ENCODE measurements around the gene ZNF837. TPM values are rescaled to one million over a fixed set of nuclear protein-coding genes. Genes with fewer than 3 reads are reported as not detected.

ZNF837 gene
- total RNA-seq, 1 donor from 2014 or later = 3.6 TPM

DNA sequence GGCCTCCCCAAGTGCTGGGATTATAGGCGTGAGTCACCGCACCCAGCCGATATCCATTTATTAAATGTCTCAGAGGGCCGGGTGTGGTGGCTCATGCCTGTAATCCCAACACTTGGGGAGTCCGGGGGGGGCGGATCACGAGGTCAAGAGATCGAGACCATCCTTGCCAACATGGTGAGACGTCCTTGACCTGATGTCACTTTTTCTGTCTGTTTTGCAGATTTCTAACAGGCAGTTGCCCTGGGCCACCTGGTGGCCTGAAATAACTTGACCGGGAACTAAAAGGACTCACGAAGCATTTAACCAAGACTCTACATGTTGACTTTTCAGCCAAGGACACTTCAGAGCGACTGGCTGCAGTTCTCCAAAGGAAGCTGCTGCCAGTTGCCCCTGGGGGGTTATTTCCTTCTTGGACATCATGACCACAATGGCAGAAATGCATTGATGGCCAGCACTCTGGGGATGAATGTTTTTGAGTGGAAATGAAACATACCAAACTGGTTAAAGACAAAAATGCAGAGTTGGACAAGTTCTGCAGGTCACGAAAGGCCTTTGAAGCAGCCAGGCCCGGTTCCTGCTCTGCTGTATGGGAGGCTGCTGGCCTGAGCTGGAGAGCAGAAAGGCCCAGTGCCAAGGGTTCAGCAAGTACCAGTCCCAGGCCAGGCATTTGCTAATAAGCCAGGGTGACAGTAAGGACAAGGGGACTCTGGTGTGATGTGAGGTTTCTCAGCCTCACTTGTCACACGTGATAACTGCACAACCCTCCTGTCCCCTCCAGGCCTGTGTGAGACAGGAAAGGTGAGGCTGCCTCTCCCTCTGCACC is 8.3 kb downstream of the ZNF837 start:
- no peak for DNase-seq (ENCODE audit: low spot score)

DNA sequence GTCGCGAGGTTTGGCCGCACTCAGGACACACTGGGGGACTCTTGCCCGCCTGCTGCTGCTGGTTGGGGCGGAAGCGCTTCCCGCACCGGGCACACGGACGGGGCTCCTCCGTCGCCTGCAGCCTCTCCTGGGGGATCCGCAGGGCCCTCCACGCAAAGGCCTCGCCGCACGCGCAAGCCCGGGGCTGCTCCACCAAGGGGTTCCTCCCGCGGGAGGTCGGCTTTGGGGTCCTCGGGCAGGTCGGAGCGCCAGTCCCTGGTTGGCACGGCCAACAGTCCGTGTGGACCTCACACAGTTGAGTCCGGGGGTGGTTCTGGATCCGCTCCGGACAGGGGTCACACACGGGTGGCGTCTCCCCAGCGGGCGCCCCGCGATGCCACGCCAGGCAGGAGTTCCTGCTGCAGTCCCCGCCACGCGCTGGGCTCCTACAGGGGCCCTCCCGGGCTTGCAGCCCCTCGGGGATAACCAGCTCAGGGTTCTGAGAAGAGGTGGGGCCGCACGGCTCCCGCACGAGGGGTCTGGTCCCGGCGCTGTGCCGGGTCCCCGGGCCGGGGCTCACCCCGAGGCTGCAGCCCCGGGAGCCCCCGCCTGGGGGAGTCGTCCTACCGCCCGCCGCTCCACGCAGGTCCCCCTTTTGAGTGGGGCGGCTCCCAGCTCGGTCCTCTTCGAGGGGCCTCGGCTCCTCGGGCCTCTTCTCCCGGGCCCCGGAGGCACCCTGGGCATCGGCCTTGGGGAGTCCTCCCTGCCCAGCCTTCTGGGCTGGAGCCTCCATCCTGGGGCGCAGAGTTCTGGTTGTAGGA is 12.1 kb downstream of the ZNF837 start:
- no peak for DNase-seq (ENCODE audit: low spot score)

DNA sequence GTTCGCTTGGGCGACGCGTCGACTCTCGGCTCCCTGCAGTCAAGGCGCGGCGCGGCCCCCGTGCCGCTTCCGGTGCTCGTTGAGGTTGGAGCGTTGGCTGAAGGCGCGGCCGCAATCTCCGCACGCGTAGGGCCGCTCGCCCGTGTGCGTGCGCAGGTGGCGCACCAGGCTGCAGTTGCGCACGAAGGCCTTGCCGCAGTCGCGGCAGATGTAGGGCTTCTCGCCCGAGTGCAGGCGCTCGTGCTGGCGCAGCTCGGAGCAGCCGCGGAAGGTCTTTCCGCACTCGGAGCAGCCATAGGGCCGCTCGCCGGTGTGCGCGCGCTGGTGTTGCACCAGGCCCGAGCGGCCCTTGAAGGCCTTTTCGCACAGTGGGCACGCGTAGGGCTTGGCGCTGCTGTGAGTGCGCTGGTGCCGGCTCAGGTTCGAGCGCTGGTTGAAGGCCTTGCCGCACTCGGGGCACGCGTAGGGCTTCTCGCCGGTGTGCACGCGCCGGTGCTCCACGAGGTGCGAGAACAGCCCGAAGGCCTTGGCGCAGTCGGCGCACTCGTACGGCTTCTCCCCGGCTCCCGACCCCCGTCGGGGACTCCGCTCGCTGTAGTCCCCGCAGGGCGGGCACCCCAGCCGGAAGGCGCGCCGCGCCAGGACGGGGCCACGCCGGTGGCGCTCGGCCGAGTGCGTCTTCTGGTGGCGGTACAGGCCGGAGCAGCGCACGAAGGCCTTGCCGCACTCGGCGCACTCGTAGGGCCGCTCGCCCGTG is 13.0 kb downstream of the ZNF837 start:
- no peak for DNase-seq (ENCODE audit: low spot score)

DNA sequence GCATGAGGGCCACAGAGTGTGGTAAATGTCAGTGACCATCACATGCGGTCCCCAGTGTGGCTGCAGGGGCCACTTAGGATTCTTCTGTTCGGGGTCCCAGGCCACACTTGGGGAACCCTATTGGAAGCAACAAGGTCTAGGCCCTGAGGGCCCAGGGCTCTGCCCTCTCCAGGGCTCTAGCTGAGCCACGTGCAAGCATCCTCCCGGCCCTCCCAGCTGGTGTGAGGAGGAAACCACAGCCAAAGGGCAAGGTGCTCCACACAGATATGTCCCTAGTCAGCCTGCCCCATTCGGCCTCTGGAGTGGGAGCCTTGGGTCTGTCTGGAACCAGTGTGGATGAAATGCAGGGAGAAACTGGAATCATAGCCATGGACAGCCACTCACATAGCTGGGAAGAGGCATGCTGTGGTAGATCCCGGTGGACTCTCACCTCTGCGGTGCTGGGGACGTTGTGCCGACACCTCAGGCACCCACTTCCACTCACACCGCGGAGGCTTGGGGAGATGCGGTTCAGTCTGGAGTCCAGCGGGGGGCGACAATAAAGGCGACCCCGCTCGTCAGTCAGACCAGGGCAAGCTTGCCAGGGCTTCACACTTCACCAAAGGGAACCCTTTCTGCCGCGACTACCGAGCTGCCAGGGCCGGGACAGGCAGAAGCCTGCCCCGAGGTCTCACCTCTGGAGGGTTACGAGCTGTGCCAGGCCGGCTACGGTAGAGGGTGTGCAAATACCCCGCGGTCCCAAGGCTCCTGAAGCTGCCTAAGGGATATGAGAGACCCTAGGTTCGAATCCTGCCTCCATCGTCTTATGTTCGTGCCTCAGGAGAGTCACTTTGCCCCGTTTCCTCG is 14.0 kb downstream of the ZNF837 start:
- DNase-seq (ENCODE audit: low spot score) = no peak

DNA sequence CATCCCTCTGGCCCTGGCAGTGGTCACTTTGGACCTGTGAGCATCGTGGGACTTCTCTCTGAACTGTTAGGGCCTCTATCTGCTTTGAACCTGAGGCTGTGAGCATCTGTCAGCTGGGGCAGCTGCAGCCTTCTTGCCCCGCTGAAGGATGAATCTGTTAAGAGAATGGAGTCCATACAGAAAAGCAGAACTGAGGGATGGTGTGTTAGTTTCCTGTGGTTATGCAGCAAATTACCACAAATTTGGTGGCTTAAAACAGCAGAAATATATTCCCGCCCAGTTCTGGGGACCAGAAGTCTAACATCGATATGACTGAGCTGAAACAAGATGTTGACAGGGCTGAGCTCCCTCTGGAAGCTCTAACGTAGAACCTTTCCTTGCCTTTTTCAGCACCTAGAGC is 16.7 kb downstream of the ZNF837 start:
- DNase-seq (ENCODE audit: low spot score) = no peak

DNA sequence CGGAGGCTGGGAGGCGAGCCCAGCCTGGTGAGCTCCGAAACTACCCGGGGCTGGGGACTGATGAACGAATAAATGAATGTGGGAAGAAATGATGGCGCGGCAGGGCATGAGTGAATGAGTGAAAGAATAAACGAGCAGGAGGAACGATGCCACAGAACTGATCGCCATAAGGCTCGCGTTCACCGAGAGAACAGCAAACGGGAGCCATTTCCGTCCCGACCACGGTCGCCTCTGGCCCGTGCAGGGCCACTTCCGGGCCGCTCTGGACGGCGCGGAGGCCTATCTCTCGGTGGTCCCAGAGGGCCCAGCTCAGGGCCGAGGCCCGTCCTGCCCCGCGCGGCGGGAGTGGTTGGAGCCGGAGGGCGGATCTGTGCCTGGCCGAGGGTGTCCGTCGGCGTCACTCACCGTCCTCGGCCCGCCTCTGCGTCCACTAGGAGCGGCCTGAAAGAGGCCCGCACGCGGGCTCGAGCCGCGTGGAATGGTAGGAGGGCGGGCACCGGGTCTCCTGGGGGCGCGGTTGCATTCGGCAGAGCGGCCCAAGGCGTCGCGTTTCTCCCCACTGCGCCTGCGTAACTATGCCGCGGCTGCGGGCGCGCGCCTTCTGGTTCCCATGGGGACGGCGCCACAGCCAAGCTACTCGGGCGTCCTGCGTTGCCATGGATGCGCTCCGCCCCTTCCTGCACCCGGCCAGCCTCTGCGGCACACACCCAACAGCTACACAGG is 18.4 kb downstream of the ZNF837 start, which contains the start of gene ZNF497:
ZNF497 (minus strand) TSS at position 480 of the 723 bp plus-strand sequence. CDS start 5,116 bp downstream, outside the sequence.
- DNase-seq (ENCODE audit: low spot score) = peak; percentile 96

DNA sequence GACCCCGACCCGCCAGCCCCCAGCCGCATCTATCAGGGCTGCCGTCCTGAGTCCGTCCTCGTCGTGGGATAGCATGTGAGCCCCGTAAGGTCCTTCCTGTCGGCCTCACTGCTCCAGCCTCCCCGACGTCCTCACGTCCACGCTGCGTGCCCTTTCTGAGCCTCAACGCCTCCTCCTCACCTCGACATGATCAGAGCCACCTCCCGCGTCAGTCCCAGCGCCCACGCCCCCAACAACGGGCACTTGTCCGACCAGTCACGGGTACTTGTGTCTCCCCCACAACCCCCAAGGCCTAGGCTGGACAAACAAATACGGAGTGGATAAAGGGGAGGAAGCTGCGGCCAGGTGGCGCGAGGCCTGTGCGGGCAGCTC is 18.9 kb downstream of the ZNF837 start:
- DNase-seq (ENCODE audit: low spot score) = no peak

DNA sequence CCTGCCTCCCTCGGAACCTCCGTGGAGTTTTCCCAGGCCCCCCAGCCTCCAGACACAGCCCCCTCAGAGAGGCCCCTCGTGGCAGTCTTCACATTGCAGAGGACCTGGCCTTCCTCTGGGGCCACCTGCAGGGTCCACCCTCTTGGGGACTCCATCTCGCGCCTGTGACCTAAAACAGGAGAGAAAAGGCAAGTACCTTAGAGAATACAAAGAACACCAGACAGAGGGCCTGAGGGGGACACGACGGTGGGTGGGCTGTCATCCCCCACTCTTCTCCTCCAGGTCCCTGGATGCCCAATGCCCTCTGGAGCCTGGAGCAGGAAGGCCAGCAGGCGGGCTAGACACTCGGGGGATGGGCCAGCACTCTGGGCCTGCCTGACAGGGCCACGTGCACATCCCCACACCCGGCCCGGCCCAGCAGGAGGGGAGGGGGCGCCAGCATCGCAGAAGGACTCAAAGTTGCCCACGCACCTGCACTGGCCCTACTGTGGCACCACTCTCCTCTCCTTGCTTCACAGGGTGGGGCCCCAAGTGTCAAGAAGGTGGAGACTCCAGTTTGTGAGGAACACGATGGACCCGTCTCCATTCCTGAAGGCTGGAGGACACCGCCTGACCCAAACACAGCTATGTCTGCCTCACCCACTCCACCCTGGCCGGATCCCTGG is 23.2 kb downstream of the ZNF837 start:
- DNase-seq (ENCODE audit: low spot score) = no peak

DNA sequence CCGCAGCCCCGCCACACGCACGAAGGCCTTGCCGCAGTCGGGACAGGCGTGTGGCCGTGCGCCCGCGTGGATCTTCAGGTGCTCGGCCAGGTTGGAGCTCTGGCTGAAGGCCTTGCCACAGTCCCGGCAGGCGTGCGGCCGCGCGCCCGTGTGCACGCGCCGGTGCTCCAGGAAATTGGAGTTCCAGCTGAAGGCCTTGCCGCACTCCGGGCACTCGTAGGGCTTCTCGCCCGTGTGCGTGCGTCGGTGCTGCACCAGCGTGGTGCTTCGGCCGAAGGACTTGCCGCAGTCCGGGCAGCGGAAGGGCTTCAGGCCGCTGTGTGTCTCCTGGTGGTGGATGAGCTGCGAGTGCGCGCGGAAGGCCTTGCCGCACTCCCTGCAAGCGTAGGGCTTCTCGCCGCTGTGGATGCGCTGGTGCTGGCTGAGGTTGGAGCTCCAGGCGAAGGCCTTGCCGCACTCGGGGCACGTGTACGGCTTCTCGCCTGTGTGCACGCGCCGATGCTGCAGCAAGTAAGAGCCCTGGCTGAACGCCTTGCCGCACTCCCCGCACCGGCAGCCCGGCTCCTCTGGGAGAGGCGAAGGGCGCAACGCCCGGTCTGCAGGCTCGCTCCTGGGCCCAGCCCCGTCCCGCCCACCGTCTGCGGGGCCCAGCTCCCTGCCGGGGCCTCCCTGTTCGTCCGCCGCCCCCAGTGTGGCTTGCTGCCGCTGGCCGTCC is 23.9 kb downstream of the ZNF837 start:
- no peak for DNase-seq (ENCODE audit: low spot score)

DNA sequence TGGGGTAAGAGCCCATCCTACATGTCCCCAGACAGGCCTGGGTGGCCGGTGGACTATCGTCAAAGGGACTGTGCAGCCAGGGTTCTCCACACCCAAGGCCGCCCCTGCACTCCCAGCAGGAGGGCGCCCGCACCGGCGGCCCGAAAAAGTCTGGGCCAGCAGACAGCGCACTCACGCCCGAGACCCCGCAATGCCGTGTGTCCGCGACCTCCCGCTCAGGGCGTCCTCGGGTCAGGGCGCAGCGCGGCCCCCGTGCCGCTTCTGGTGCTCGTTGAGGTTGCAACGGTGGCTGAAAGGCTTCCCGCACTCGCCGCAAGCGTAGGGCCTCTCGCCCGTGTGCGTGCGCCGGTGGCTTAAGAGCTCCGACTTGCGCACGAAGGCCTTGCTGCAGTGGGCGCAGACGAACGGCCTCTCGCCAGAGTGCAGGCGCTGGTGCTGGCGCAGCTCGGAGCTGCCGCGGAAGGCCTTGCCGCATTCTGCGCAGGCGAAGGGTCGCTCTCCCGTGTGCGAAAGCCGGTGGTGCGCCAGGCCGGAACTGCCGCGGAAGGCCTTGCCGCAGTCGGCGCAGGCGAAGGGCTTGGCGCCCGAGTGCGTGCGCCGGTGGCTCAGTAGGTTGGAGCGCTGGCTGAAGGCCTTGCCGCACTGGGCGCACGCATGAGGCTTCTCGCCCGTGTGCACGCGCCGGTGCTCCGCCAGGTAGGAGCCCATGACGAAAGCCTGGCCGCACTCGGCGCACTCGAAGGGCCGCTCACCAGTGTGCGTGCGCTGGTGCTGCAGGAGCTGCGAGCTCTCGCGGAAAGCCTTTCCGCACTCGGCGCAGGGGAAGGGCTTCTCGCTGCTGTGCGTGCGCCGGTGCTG is 24.7 kb downstream of the ZNF837 start:
- DNase-seq (ENCODE audit: low spot score) = no peak

DNA sequence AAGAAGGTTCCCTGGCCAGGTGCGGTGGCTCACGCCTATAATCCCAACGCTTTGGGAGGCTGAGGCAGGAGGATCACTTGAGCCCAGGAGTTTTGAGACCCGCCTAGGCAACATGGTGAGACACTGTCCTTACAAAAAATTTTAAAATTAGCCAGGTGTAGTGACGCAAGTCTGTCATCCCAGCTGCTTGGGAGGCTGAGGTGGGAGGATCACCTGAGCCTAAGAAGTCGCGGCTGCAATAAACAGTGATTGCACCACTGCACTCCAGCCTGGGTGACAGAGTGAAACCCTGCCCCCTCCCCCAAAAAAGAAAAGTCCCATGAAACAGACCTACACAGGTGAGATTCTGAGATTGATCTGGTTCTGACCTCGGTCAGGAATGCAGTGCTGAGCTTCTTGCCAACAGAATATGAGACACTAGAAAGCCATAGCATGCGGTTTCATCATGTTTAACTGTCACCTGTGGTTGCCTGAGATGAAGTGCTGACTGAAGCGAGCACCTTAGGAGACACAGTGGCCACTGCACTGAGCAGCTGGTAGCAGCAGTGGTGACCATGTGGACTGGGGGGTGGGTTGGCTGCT is 25.5 kb downstream of the ZNF837 start:
- no peak for DNase-seq (ENCODE audit: low spot score)

DNA sequence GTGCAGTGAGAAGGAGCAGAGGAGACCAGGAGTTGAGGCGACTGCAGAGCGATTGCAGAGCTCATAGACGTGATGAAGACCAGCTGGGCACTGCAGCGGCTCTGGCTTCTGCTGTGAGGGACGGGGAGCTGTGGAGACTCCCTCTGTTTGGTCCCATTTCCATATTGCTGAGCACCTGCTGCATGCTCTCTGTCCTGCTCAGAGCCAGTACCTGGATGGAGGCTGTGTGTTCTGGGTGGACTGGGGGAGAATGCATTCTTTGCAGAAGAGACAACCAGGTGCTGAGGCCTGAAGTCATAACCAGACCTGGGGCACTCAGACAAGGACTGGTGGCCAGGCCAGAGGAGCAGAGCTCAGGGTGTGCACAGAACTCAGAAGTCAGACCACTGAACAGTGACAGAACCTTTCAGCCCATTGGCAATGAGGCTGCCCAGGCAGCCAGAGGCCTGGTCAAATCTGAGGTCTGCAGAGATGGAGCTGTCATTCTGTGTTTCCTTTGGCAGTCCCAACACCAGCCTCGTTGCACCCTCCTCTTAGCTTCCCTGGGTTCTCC is 26.3 kb downstream of the ZNF837 start:
- no peak for DNase-seq (ENCODE audit: low spot score)

DNA sequence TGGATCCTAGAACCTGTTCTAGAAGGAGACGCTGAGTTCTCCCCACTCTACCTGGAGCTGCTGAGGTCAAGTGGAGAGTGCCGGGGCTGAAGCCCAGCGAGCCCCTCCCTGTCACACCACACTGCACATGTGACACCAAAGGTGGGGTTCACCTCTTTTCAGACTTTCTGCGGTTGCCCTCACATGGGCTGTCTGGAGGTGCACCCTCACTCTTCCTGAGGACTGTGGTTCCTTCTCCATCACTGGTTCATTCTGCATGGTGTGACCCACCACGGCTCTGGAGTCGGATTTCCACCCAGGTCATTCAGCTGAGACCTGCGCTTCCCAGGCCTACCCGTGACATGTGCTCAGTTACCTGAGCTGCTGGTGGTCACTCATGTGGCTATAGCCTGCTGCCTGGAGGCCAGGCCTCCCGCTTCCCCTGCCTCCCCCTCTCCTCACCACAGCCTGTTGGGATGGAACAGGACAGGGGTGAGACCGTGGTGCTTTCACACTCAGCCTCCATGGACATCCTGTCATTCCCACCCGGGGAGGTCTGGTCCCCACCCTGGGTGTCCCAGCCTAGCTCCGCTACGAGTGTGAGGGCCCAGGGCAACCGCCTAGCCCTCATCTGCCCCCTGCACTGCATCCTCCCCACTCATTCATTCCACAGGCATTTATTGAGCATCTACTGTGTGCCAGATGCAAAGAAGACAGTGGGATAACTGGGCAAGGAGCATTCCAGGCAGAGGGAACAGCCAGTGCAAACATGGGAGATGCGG is 26.9 kb downstream of the ZNF837 start:
- no peak for DNase-seq (ENCODE audit: low spot score)

DNA sequence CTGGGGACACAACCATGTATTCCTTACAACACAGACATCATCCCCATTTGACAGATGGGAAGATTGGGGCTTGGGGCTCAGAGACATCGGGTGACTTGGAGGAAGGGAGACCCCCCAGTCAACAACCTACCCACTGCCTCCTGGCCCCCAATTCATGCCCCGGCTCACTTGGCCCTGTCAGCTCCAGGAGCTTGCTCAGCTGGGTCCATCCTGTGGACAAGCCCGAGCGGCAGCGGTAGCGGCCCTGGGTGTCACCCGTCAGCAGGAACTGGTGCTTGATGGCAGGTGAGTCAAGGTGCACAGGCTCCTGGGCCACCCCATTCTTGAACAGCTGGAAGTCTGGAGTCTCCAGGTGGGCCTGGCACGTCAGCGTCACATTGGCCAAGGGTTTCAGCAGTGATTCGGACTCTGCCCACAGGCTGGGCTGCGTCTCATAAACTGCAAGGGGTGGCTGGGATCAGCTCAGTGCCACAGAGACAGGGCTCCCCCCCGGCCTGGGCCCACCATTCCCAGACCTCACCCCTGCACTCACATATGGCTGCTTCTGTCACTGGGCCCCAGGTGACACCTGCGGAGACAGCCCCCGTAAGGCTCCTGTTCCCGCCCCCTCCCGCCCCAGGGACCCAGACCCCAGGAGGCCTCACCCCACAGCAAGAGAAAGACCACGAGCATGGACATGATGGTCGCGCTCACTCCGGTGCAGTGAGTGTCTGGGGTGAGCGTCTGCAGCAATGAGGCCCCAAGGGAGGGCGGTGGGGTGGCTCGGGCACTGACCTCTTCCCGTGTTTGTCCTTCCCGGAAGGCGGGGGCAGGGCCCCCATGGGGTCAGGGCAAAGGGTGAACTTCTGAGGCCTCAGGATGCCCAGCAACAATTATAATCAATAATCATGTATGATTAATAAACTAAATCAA is 27.8 kb downstream of the ZNF837 start, which contains the start of gene A1BG:
A1BG (minus strand) TSS at position 733 of the 912 bp plus-strand sequence; CDS start at position 678, 55 bp downstream.
- DNase-seq (ENCODE audit: low spot score) = no peak

DNA sequence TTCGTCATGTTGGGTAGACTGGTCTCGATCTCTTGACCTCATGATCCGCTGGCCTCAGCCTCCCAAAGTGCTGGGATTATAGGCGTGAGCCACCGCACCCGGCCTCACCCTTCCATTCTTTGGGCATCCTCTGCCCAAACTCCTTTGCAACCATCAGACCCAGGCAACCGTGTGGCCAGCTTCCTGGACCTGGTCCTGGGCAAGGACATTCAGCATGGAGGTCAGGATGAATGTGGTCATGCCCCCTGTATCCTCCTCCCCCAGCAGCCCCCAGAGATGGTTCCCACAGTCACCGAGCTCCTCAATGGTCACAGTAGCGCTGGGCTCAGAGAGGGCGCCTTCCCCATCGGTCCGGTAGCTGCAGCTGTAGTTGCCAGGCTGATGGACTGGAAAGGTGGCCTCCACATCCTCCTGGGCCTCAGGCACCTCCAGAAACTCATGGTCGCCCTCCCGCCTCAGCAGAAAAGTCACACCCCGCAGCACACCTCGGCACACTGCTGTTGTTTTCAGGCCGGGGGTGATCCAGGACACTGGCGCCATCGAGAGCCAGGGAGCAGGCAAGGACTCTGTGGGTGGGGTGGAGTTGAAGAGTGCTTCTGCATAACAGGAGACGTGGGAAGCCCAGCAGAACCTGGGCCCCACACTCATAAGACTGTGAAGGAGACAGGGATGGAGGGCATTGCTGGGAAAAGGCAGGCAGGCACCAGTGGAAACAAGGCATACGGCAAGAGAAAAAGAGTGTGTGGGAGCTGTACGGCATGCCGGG is 28.7 kb downstream of the ZNF837 start:
- DNase-seq (ENCODE audit: low spot score) = no peak

All from ureter (tissue), 1 donor.